Trophoblast cell (in vitro differentiated cells and primary cell): Measurements from ENCODE around the gene TAS2R19.
"Not testable (repeated sequence)": the region's sequence is repeated elsewhere in the genome, so short reads cannot be mapped to it uniquely, and the experiment has no call there.

Experiments
- DNase-seq, 2 donors: peaks; one replicate each; pipeline ENCODE4 v3.0.0-alpha.2; 2016
- H2AFZ ChIP-seq: 2 replicates; pipeline ENCODE4 v1.6.1; 2013; ENCODE audit warnings: low read length, moderate library complexity, mild to moderate bottlenecking; ENCODE audit not compliant: insufficient read depth, poor library complexity
- H2AK5ac ChIP-seq: 2 replicates; pipeline ENCODE4 v1.6.1; 2013; ENCODE audit warnings: mild to moderate bottlenecking, low read length
- H2BK120ac ChIP-seq: 2 replicates; pipeline ENCODE4 v1.6.1; 2013; ENCODE audit warnings: low read length, mild to moderate bottlenecking, moderate library complexity; ENCODE audit not compliant: insufficient read depth, poor library complexity
- H2BK12ac ChIP-seq: 2 replicates; pipeline ENCODE4 v1.6.1; 2013; ENCODE audit warnings: mild to moderate bottlenecking, low read length, moderate library complexity
- H2BK5ac ChIP-seq: 2 replicates; pipeline ENCODE4 v1.6.1; 2013; ENCODE audit warnings: low read length, low read depth, moderate library complexity, mild to moderate bottlenecking; ENCODE audit not compliant: poor library complexity
- H3K14ac ChIP-seq: 2 replicates; pipeline ENCODE4 v1.6.1; 2013; ENCODE audit warnings: mild to moderate bottlenecking, low read length
- H3K18ac ChIP-seq: 2 replicates; pipeline ENCODE4 v1.6.1; 2013; ENCODE audit warnings: mild to moderate bottlenecking, low read length
- H3K23ac ChIP-seq: 2 replicates; pipeline ENCODE4 v1.6.1; 2013; ENCODE audit warnings: low read length
- H3K27ac ChIP-seq: 2 replicates; pipeline ENCODE4 v1.5.1; 2013; ENCODE audit warnings: low read depth, mild to moderate bottlenecking, inconsistent platforms, low read length, moderate library complexity
- H3K27me3 ChIP-seq: 2 replicates; pipeline ENCODE4 v1.6.1; 2013; ENCODE audit warnings: inconsistent platforms, mild to moderate bottlenecking, low read length, moderate library complexity; ENCODE audit not compliant: insufficient read depth
- H3K36me3 ChIP-seq, 2 experiments: 1 replicate in 1 of 2; 2 replicates in 1 of 2; pipeline ENCODE4 v1.6.1; 2013; ENCODE audit warnings: low read length in 2 of 2, mild to moderate bottlenecking in 2 of 2, moderate library complexity in 1 of 2; ENCODE audit not compliant: insufficient read depth in 2 of 2, control insufficient read depth in 1 of 2
- H3K4ac ChIP-seq: 2 replicates; pipeline ENCODE4 v1.6.1; 2013; ENCODE audit warnings: low read depth, mild to moderate bottlenecking, low read length, moderate library complexity
- H3K4me1 ChIP-seq, 2 experiments: 1 replicate in 1 of 2; 2 replicates in 1 of 2; pipeline ENCODE4 v1.6.1; 2013; ENCODE audit warnings: low read length in 2 of 2, mild to moderate bottlenecking in 2 of 2, moderate library complexity in 1 of 2; ENCODE audit not compliant: insufficient read depth in 2 of 2, control insufficient read depth in 1 of 2
- H3K4me2 ChIP-seq: 2 replicates; pipeline ENCODE4 v1.6.1; 2013; ENCODE audit warnings: inconsistent platforms, mild to moderate bottlenecking, low read length, moderate library complexity
- H3K4me3 ChIP-seq: 2 replicates; pipeline ENCODE4 v1.5.1; 2013; ENCODE audit warnings: mild to moderate bottlenecking, low read depth, low read length, inconsistent platforms
- H3K79me1 ChIP-seq: one replicate; pipeline ENCODE4 v1.6.1; 2013; ENCODE audit warnings: low read length
- H3K79me2 ChIP-seq: 2 replicates; pipeline ENCODE4 v1.6.1; 2013; ENCODE audit warnings: low read length, mild to moderate bottlenecking; ENCODE audit not compliant: control insufficient read depth, insufficient read depth, poor library complexity
- H3K9ac ChIP-seq: 2 replicates; pipeline ENCODE4 v1.6.1; 2013; ENCODE audit warnings: mild to moderate bottlenecking, low read length
- H3K9me3 ChIP-seq: 2 replicates; pipeline ENCODE4 v1.6.1; 2013; ENCODE audit warnings: low read depth, mild to moderate bottlenecking, control low read depth, inconsistent platforms, low read length; ENCODE audit not compliant: insufficient read depth
- H4K12ac ChIP-seq: 2 replicates; pipeline ENCODE4 v1.6.1; 2013; ENCODE audit warnings: low read depth, mild to moderate bottlenecking, low read length, moderate library complexity
- H4K8ac ChIP-seq: 2 replicates; pipeline ENCODE4 v1.6.1; 2013; ENCODE audit warnings: low read depth, mild to moderate bottlenecking, low read length, moderate library complexity
- H4K91ac ChIP-seq: one replicate; pipeline ENCODE4 v1.6.1; 2013; ENCODE audit warnings: low read depth, mild to moderate bottlenecking, low read length, moderate library complexity
- WGBS: extraction: QIAGEN DNeasy Blood & Tissue Kit; methylation state at CpG from one replicate; pipeline ENCODE4 v1.1.7; 2013; ENCODE audit warnings: missing lambda C conversion rate; ENCODE audit not compliant: insufficient read length, insufficient coverage; ENCODE audit errors: extremely low coverage; 5-methylcytosine and 5-hydroxymethylcytosine counted together

TAS2R19 gene

GRCh38 chr12:11067514-11067913, 45.1 kb upstream of the TAS2R19 start:
- DNase-seq: no peak
- Histone ChIP-seq H2BK12ac (no peak overlapping the region), H3K18ac (no peak overlapping the region), H3K79me2 (no peaks in the 10 kb centered on the region), H3K27ac (no peak overlapping the region), H3K14ac (no peak overlapping the region), H3K4me3 (no peak overlapping the region), H3K9me3 (no peaks in the 10 kb centered on the region), H2AFZ (no peak overlapping the region), H3K79me1 (no peaks in the 10 kb centered on the region), H3K36me3 (no peaks in the 10 kb centered on the region), H2BK5ac (no peak overlapping the region), H3K4me2 (no peak overlapping the region), H4K8ac (no peak overlapping the region), H2BK120ac (no peak overlapping the region), H3K9ac (no peak overlapping the region), H2AK5ac (no peak overlapping the region), H4K12ac (no peak overlapping the region), H3K23ac (no peak overlapping the region), H3K4ac (no peak overlapping the region), H3K27me3 (no peaks in the 10 kb centered on the region), H3K4me1 (peaks cover 0 to 1% of the 10 kb centered on the region in 2 experiments), H4K91ac (no peak overlapping the region)
- no CpG with 5 or more reads among the region's 2 CpGs for whole genome bisulfite sequencing

GRCh38 chr12:11062194-11062593, 39.8 kb upstream of the TAS2R19 start, which contains the start of gene TAS2R46:
TSS of gene TAS2R46 (minus strand) at chr12:11062294. CDS start at chr12:11062294, 0 bp downstream.
- not testable (repeated sequence) for H3K18ac ChIP-seq, DNase-seq, H4K91ac ChIP-seq, H3K4me2 ChIP-seq, H3K23ac ChIP-seq, H2AFZ ChIP-seq, H3K9ac ChIP-seq, H3K79me1 ChIP-seq, H3K4ac ChIP-seq, H3K27me3 ChIP-seq, H3K27ac ChIP-seq, H4K12ac ChIP-seq, H2AK5ac ChIP-seq, H3K14ac ChIP-seq, H3K4me1 ChIP-seq, H2BK120ac ChIP-seq, H3K36me3 ChIP-seq, H2BK5ac ChIP-seq, H3K79me2 ChIP-seq, H3K4me3 ChIP-seq, H3K9me3 ChIP-seq, H2BK12ac ChIP-seq, H4K8ac ChIP-seq
- no CpG with 5 or more reads among the region's 1 CpG for WGBS

GRCh38 chr12:11059784-11060183, 37.4 kb upstream of the TAS2R19 start:
- H3K4me2 ChIP-seq: no peak overlapping the region
- no peaks in the 10 kb centered on the region for H3K79me1 ChIP-seq
- H2AFZ ChIP-seq: no peak overlapping the region

GRCh38 chr12:11059041-11059440, 36.6 kb upstream of the TAS2R19 start:
- no peaks in the 10 kb centered on the region for H3K9me3 ChIP-seq

More at GRCh38 chr12:11059784-11060183, 37.4 kb upstream of the TAS2R19 start:
- no peaks in the 10 kb centered on the region for H3K9me3 ChIP-seq
- no peaks in the 10 kb centered on the region for H3K27me3 ChIP-seq
- no peak overlapping the region for H3K27ac ChIP-seq
- no peaks in the 10 kb centered on the region for H3K79me2 ChIP-seq
- DNase-seq: no peak
- no peak overlapping the region for H3K9ac ChIP-seq
- no peak overlapping the region for H3K18ac ChIP-seq
- no peak overlapping the region for H4K8ac ChIP-seq
- H3K4me1 ChIP-seq: no peaks in the 10 kb centered on the region
- no peaks in the 10 kb centered on the region for H3K36me3 ChIP-seq
- H3K4ac ChIP-seq: no peak overlapping the region
- no peak overlapping the region for H3K14ac ChIP-seq
- no peak overlapping the region for H2AK5ac ChIP-seq
- no peak overlapping the region for H3K23ac ChIP-seq
- H4K91ac ChIP-seq: no peak overlapping the region
- no peak overlapping the region for H4K12ac ChIP-seq
- H2BK120ac ChIP-seq: no peak overlapping the region
- no peak overlapping the region for H2BK5ac ChIP-seq
- H3K4me3 ChIP-seq: no peak overlapping the region
- H2BK12ac ChIP-seq: no peak overlapping the region

More at GRCh38 chr12:11059041-11059440, 36.6 kb upstream of the TAS2R19 start:
- H3K27ac ChIP-seq: no peak overlapping the region
- no peak overlapping the region for H3K18ac ChIP-seq
- H3K27me3 ChIP-seq: no peaks in the 10 kb centered on the region
- H3K79me2 ChIP-seq: no peaks in the 10 kb centered on the region
- H4K12ac ChIP-seq: no peak overlapping the region
- H3K4ac ChIP-seq: no peak overlapping the region
- no peak overlapping the region for H3K14ac ChIP-seq
- H2BK5ac ChIP-seq: no peak overlapping the region
- H2AFZ ChIP-seq: no peak overlapping the region
- WGBS: no CpG with 5 or more reads among the region's 3 CpGs
- H2BK120ac ChIP-seq: no peak overlapping the region
- H3K23ac ChIP-seq: no peak overlapping the region
- H3K9ac ChIP-seq: no peak overlapping the region
- no peak overlapping the region for H4K8ac ChIP-seq
- no peaks in the 10 kb centered on the region for H3K79me1 ChIP-seq
- no peak overlapping the region for H3K4me3 ChIP-seq
- no peak overlapping the region for H4K91ac ChIP-seq
- no peak overlapping the region for H3K4me2 ChIP-seq
- H2BK12ac ChIP-seq: no peak overlapping the region
- DNase-seq: no peak
- no peaks in the 10 kb centered on the region for H3K36me3 ChIP-seq
- no peak overlapping the region for H2AK5ac ChIP-seq
- no peaks in the 10 kb centered on the region for H3K4me1 ChIP-seq
